AG09309 (cell line): Measurements from ENCODE around the gene DHX38.

Experiments
- DNase-seq: peaks from one replicate; pipeline ENCODE4 v3.0.0-alpha.2; 2010; ENCODE audit warnings: low read depth
- H3K4me3 ChIP-seq: 2 replicates; pipeline ENCODE4 v1.5.1; 2011; ENCODE audit warnings: mild to moderate bottlenecking, low read depth, low read length, moderate library complexity; ENCODE audit not compliant: control insufficient read depth
- TF ChIP-seq, protein P1 (sequence below): IDR thresholded peaks from 2 replicates; pipeline ENCODE4 v1.5.1; 2011; ENCODE audit warnings: mild to moderate bottlenecking, low read depth, low read length, inconsistent platforms; ENCODE audit not compliant: insufficient read depth, control insufficient read depth; ENCODE audit errors: missing control alignments

The DHX38 gene

GRCh38 chr16:72128701-72129100, 35.1 kb downstream of the DHX38 start:
- no peak overlapping the region for H3K4me3 ChIP-seq
- TF ChIP-seq, protein P1, sequence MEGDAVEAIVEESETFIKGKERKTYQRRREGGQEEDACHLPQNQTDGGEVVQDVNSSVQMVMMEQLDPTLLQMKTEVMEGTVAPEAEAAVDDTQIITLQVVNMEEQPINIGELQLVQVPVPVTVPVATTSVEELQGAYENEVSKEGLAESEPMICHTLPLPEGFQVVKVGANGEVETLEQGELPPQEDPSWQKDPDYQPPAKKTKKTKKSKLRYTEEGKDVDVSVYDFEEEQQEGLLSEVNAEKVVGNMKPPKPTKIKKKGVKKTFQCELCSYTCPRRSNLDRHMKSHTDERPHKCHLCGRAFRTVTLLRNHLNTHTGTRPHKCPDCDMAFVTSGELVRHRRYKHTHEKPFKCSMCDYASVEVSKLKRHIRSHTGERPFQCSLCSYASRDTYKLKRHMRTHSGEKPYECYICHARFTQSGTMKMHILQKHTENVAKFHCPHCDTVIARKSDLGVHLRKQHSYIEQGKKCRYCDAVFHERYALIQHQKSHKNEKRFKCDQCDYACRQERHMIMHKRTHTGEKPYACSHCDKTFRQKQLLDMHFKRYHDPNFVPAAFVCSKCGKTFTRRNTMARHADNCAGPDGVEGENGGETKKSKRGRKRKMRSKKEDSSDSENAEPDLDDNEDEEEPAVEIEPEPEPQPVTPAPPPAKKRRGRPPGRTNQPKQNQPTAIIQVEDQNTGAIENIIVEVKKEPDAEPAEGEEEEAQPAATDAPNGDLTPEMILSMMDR: no peak
- DNase-seq: no peak

DNA sequence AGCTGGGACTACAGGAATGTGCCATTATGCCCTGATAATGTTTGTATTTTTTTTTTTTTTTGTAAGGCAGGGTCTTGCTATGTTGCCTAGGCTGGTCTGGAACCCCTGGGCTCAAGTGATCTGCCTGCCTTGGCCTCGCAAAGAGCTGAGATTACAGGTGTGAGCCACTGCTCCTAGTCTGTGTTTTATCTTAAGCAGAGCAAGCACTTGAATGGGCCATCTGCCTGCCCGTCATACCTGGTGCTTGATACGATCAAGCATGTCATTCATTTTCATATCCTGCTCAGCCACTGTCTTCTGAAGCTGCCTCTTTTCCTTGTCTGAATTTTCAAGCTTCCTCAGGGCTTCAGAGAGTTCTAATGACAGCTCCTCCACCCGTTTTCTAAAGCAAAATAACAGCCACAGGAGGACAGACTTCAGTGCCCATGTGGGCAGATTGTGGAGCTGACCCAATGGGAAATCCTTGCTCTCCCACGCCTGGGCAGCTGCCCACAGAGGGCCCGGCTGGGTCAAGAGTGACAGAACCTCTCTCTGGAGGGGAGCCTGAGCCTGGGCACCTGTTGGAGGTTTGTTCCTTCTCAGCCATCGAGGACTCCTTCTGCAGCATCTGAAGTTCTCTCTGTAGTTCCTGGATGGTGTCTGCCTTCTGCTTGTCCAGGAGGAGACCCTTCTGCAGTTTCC, 36.5 kb downstream of the DHX38 start:
- no peak overlapping the region for H3K4me3 ChIP-seq
- no peak for DNase-seq
- TF ChIP-seq, protein P1: no peak

DNA sequence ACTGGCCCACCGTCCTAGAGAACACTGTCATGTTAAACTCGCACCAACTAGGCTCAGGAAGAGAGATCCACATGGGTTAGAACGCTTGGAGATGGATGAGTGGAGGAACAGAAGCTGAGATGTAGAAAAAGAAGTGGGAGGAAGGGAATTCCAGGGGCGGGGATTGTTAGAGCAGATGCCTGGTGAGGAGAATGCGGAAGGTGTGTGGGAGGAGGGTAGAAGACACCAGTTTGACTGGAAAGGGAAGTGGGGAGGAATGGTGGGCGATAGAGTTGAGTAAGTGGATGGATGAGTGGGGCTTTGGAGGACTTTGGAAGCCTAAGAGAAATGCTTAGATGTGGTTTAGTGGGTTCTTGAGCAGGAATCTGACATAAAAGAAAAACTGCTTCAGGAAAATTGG, 37.4 kb downstream of the DHX38 start:
- TF ChIP-seq, protein P1: no peak
- no peak overlapping the region for H3K4me3 ChIP-seq

GRCh38 chr16:72132726-72133125, 39.1 kb downstream of the DHX38 start:
- DNase-seq: no peak
- no peak overlapping the region for H3K4me3 ChIP-seq
- TF ChIP-seq, protein P1: no peak

More for the DNA sequence above, 37.4 kb downstream of the DHX38 start:
- DNase-seq: no peak

GRCh38 chr16:72134507-72134906, 40.9 kb downstream of the DHX38 start:
- TF ChIP-seq, protein P1: no peak
- DNase-seq: no peak

DNA sequence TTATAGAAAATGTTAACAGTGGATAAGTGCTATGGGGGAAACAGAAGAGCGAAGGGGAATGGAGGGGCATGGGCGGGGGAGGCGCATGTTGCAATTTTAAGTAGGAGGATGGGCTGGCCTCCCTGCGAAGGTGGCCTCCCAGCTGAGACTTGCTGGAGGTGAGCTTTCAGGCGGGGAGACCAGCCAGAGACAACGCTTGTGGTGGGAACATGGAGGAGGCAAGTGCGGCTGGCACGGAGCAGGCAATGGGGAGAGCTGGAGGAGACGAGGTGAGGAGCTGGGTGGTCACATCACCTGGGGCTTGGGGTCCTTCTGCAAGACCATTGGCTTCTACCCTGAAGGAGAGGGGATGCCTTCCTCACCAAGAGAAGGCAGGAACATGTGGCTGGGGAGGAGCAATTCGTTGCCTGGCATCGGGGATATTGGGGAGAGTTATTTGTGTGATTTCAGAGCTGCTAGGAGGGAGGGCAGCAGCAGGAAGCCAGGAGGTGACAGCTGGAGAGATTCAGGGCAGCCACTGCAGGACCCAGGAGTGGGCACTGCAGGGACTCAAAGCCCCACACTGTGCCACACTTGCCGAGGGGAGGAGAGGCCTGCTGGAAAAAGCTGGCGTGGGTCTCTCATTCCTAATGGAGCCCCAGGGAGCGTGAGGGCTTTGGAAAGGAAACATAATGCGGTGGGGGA, 43.9 kb downstream of the DHX38 start:
- no peak for DNase-seq
- no peak overlapping the region for H3K4me3 ChIP-seq
- TF ChIP-seq, protein P1: no peak

More at GRCh38 chr16:72134507-72134906, 40.9 kb downstream of the DHX38 start:
- no peak overlapping the region for H3K4me3 ChIP-seq
